GM21825 (cell line): ENCODE data around the gene CFAP57.
"Not testable (repeated sequence)": the region's sequence is repeated elsewhere in the genome, so short reads cannot be mapped to it uniquely, and the experiment has no call there.

Source experiments
- ATAC-seq: cut with Tn5 transposase; IDR thresholded peaks from one replicate; pipeline ENCODE4 v1.9.1; 2021; ENCODE audit warnings: mild to moderate bottlenecking, moderate library complexity; ENCODE audit not compliant: unreplicated experiment

CFAP57 gene

DNA sequence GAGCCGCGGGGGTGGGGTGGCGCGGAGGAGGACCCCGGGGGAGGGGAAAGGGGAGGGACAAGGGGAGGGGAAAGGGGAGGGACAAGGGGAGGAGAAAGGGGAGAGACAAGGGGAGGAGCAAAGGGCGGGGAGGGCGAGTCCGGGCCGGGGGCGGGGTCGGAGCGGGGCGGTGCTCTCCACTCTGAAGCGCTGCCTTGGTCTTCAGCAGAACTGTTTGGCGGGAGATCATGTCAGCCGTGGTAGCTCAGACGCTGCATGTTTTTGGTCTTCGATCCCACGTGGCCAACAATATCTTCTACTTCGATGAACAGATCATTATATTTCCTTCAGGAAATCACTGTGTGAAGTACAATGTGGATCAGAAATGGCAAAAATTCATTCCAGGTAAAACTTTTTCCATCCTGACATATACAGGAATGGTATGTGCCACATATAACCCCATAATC is 420 bp downstream of the CFAP57 start:
- peak; percentile 54 for ATAC-seq

- ATAC-seq = no peak
Observed at GRCh38 chr1:43174873-43175272, 2.7 kb downstream of the CFAP57 start.

- no peak for ATAC-seq
Observed at GRCh38 chr1:43177691-43178090, 5.6 kb downstream of the CFAP57 start.

- no peak for ATAC-seq
Observed at GRCh38 chr1:43184388-43184787, 12.3 kb downstream of the CFAP57 start.

GRCh38 chr1:43184995-43185394 is 12.9 kb downstream of the CFAP57 start:
- ATAC-seq = no peak

DNA sequence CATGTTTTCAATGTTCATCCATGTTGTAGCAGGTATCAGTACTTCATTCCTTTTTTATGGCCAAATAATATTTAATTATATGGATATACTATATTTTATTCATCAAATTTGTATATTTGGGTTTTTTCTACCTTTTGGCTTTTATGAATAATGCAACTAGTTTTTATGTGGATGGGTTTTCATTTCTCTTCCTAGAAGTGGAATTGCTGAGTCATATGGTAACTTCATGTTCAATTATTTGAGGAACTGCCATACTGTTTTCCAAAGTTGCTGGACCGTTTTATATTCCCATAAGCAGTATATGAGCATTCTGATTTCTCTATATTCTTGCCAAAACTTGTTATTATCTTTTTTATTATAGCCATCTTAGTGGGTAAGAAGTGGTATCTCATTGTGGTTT is 16.0 kb downstream of the CFAP57 start:
- no peak for ATAC-seq

- ATAC-seq = no peak
Observed at GRCh38 chr1:43194509-43194908, 22.4 kb downstream of the CFAP57 start.

DNA sequence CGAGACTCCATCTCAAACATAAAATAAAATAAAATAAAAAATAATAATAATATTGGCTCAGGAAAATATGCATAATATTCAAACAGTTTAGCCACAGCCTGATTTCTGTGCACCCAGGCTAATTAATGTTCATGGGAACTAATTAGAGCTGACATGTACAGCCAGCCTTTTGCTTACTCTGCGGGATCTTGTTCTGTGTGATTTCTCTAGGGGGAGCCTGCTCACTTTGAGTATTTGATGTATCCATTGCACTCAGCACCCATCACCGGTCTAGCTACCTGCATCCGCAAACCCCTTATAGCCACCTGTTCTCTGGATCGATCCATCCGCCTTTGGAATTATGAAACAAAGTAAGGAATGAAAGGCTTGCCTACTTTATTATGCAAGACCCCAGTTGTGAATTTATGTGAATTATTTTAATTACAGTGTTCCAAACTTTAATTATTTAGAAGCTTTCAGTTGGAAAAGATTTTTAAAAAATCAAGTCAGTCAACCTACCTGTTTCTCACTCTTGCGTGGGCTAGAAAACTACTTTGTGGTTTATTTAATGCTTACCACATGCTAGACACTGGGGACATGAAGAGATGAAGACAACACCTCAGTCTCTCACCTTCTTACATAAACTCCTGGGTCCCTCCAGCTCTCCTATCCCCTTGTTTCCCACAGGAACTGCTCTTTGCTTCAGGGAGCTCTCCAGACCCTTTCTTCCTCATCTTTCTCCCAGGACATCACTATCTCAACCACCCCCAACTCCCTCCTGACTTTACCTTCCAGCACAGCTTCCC is 25.4 kb downstream of the CFAP57 start:
- no peak for ATAC-seq

- ATAC-seq = no peak
Observed at GRCh38 chr1:43199093-43199726, 27.1 kb downstream of the CFAP57 start.

DNA sequence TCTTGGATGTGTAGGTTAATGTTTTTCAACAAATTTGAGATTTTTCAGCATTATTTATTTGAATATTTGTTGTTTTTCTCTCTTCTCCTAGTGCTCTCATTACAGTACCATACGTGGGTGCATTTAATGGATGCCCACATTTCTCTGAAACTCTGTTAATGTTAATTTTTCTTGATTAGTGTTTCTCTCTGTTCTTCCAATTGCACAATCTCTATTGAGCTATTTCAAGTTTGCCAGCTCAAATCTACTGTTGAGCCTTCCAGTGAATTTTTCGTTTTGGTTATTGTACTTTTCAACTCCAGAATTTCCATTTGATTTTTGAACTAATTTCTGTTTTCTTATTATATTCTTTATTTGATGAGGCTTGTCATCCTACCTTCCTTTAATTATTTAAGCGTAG is 31.7 kb downstream of the CFAP57 start:
- no peak for ATAC-seq

DNA sequence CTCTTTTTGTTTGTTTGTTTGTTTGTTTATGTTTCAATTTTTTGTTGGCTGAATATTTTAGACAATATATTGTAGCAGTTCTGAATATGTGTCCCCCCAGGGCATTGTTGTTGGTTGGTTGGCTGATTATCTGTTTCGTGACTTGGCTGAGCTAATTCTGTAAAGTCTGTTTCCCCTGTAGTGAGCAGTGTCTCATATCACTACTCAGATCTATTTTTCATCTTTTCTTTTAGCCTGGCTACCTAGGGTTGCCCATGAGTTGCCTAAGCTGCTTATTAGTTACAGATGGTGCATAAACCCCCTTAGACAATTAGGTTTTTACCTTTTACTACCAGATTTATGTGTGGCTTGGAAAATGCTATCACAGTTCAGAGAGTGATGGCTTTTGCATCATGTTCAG is 32.3 kb downstream of the CFAP57 start:
- no peak for ATAC-seq

GRCh38 chr1:43205671-43206070 is 33.5 kb downstream of the CFAP57 start:
- no peak for ATAC-seq

GRCh38 chr1:43206600-43207228 is 34.6 kb downstream of the CFAP57 start:
- ATAC-seq = no peak

GRCh38 chr1:43207229-43207853 is 35.2 kb downstream of the CFAP57 start:
- ATAC-seq = no peak

GRCh38 chr1:43208277-43208676 is 36.1 kb downstream of the CFAP57 start:
- ATAC-seq = not testable (repeated sequence)

- ATAC-seq = no peak
Observed at GRCh38 chr1:43214501-43215444, 42.6 kb downstream of the CFAP57 start.

GRCh38 chr1:43217747-43218146 is 45.6 kb downstream of the CFAP57 start:
- no peak for ATAC-seq

DNA sequence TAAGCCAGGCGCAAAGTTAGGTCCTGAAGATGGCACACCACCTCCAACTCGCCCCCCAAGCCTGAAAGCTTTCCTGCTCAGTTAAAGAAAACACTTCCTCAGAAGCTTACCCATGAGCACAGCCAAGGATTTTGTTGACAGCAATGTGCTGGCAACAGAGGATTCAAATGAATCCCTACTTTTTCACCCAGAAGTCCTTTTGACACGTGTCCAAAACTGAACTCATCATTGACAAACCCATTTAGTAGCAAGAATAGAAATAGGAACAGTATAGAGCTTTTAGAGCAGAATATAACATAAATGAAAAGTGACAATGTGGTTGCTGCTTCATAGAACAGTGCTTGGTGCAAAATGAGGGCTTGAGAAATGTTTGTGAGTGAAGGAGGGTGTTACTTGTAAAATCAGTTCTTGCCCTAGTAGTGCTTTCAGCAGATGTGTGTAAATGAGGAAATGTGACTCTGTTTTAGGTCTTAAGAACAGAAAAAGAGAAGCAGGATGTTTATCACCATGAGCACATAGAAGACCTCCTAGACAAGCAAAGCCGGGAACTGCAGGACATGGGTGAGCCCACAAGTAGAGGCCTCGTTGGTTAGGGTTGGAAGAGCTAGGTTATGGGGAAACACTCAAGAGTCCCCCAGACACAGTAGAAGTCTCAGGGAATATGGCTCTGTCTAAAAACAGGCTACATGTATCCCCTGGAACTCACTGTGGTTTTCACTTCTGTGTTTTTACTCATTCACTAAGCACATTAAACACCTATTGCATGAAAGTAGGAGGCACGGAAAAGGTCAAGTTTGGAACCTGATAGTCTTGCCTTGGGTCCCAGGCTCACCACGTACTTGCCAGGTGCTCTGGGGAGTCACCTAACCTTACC is 49.0 kb downstream of the CFAP57 start:
- ATAC-seq = peak; percentile 68

- no peak for ATAC-seq
Observed at GRCh38 chr1:43221797-43222196, 49.7 kb downstream of the CFAP57 start.
